GM12878 (cell line): ENCODE data around the gene ITPKB. TPM values are rescaled to one million over a fixed set of nuclear protein-coding genes. Genes with fewer than 3 reads are reported as not detected.

Experiments used
- ATAC-seq: fragments of 200-7000 bp; cut with Tn5 transposase; 3 replicates; pipeline ENCODE4 v1.9.1; 2020; ENCODE audit warnings: mild to moderate bottlenecking, moderate library complexity
- BruUV-seq: library from RNA; stranded (reverse); fragments of 400-500 nt; replicated peaks from 2 replicates; lab custom pipeline; 2021; lab: Mats Ljungman, UMichigan
- CTCF ChIA-PET: fragments of 300-600 bp; sonication (Branson Sonifier 250); formaldehyde crosslinking; extraction: SDS; loops from one replicate; lab custom pipeline; 2021; ENCODE audit warnings: inconsistent platforms; lab: Yijun Ruan, JAX
- POLR2A ChIA-PET: fragments of 350-600 bp; formaldehyde crosslinking; extraction: SDS; loops from one replicate; lab custom pipeline; 2021; ENCODE audit warnings: inconsistent platforms; lab: Charles Lee
- RAD21 ChIA-PET: fragments of 300-600 bp; sonication (Branson Sonifier 250); formaldehyde crosslinking; loops from one replicate; lab custom pipeline; 2023; ENCODE audit warnings: antibody characterized with exemption; ENCODE audit not compliant: unreplicated experiment; lab: Charles Lee
- SMC1A ChIA-PET: fragments of 300-600 bp; sonication (Branson Sonifier 250); formaldehyde crosslinking; loops from one replicate; lab custom pipeline; 2023; ENCODE audit not compliant: unreplicated experiment, uncharacterized antibody; lab: Charles Lee
- DNase-seq: peaks from one replicate; pipeline ENCODE4 v3.0.0-alpha.2; 2011; ENCODE audit warnings: low read depth, low spot score
- FAIRE-seq: peaks from 3 replicates; lab custom pipeline; 2011; peaks lifted over from hg19 to GRCh38; lab: Jason Lieb, UNC
- H2AFZ ChIP-seq: 2 replicates; pipeline ENCODE4 v1.6.0; 2011; ENCODE audit warnings: low read depth, low read length, control low read depth; ENCODE audit not compliant: control insufficient read depth
- H3K27ac ChIP-seq: 2 replicates; pipeline ENCODE4 v1.5.1; 2011; ENCODE audit warnings: control low read depth; ENCODE audit not compliant: control insufficient read depth, insufficient read depth
- H3K27me3 ChIP-seq, 2 experiments: replicated peaks in 1 of 2; 2 replicates each; pipeline versions ENCODE4 v1.6.0 to v1.6.1; 2011; ENCODE audit warnings: low read length in 1 of 2; ENCODE audit not compliant: control insufficient read depth in 2 of 2, insufficient read depth in 2 of 2
- H3K36me3 ChIP-seq, 2 experiments: 2 replicates each; pipeline ENCODE4 v1.5.1; 2011; ENCODE audit warnings: low read length in 1 of 2; ENCODE audit not compliant: control insufficient read depth in 2 of 2, insufficient read depth in 2 of 2
- H3K4me1 ChIP-seq: 2 replicates; pipeline ENCODE4 v1.6.1; 2011; ENCODE audit warnings: mild to moderate bottlenecking, low read length, moderate library complexity, mixed read lengths; ENCODE audit not compliant: control insufficient read depth, insufficient read depth
- H3K4me2 ChIP-seq: 2 replicates; pipeline ENCODE4 v1.6.0; 2011; ENCODE audit warnings: control low read depth; ENCODE audit not compliant: control insufficient read depth, insufficient read depth
- H3K4me3 ChIP-seq: fragments of 200-600 bp; sonication (generic); 2 replicates; pipeline ENCODE4 v1.5.1; 2016
- H3K79me2 ChIP-seq: 2 replicates; pipeline ENCODE4 v1.6.0; 2011; ENCODE audit warnings: low read length; ENCODE audit not compliant: control insufficient read depth, insufficient read depth
- H3K9ac ChIP-seq: 2 replicates; pipeline ENCODE4 v1.8.0; 2011; ENCODE audit warnings: low read length, control low read depth, mixed read lengths; ENCODE audit not compliant: control insufficient read depth, insufficient read depth
- H3K9me3 ChIP-seq: replicated peaks from 3 replicates; pipeline ENCODE4 v1.5.1; 2011; ENCODE audit warnings: mild to moderate bottlenecking, low read length; ENCODE audit not compliant: control insufficient read depth, insufficient read depth
- H4K20me1 ChIP-seq: 2 replicates; pipeline ENCODE4 v1.6.0; 2011; ENCODE audit not compliant: control insufficient read depth, insufficient read depth
- HDAC6 ChIP-seq: fragments of 200-600 bp; sonication (generic); IDR thresholded peaks from one replicate; pipeline ENCODE4 v1.8.0; 2017; ENCODE audit warnings: antibody characterized with exemption; ENCODE audit not compliant: unreplicated experiment
- NFYA ChIP-seq: IDR thresholded peaks from 2 replicates; pipeline ENCODE4 v1.6.1; 2011; ENCODE audit warnings: low read depth, mild to moderate bottlenecking, low read length, improper control_type of control experiment, borderline replicate concordance
- WGBS: methylation state at CpG from one replicate; pipeline ENCODE4 v1.1.6; 2016; ENCODE audit warnings: low lambda C conversion rate; ENCODE audit not compliant: insufficient replicate concordance, insufficient coverage; ENCODE audit errors: missing lambda C conversion rate; 5-methylcytosine and 5-hydroxymethylcytosine counted together
- in situ Hi-C: fragments of 300-500 bp; cut with MboI; formaldehyde crosslinking; loops from 9 replicates; pipeline ENCODE4 v1.14.3; 2018; ENCODE audit warnings: mixed read lengths
- intact Hi-C: fragments of 100-400 bp; cut with micrococcal nuclease; formaldehyde crosslinking; loops from one replicate; pipeline ENCODE4 v1.14.2; 2022; ENCODE audit not compliant: unreplicated experiment
- polyA plus RNA-seq, 11 experiments: library from polyadenylated mRNA; depleted of rRNA in 4 of 11; unstranded in 6 of 11; stranded (reverse) in 5 of 11; fragments of >200 nt; fragmentation: Nextera tagmentation in 4 of 11; fragmentation: Illumina TruSeq in 1 of 11; extraction: Ambion mirVana in 4 of 11; extraction: Trizol in 1 of 11; gene quantifications; 1 replicate in 1 of 11; 2 replicates in 10 of 11; pipeline versions ENCODE4 v1.2.1 to v1.2.3, GENCODE V29; 2011 to 2016; ENCODE audit warnings: inconsistent platforms in 2 of 11, missing spikeins in 2 of 11, low read depth in 1 of 11
- total RNA-seq, 4 experiments: library from RNA; depleted of rRNA in 3 of 4; stranded (reverse); fragments of >200 nt in 3 of 4; fragmentation: Illumina TruSeq in 1 of 4; extraction: Trizol in 1 of 4; gene quantifications; 2 replicates each; pipeline versions ENCODE4 v1.2.1 to v1.2.3, GENCODE V29; 2013 to 2021
- TF ChIP-seq, protein P1 (sequence below): IDR thresholded peaks from 2 replicates; pipeline ENCODE4 v1.6.1; 2012; ENCODE audit warnings: improper control_type of control experiment, low read depth, low read length; ENCODE audit not compliant: insufficient replicate concordance

The ITPKB gene
- total and polyA plus RNA-seq, 10 of the 15 experiments (the other 5 are each of a cell fraction or from before 2014, with no cell fraction given) = 1.3 to 38.7 (median 12.9) TPM

DNA sequence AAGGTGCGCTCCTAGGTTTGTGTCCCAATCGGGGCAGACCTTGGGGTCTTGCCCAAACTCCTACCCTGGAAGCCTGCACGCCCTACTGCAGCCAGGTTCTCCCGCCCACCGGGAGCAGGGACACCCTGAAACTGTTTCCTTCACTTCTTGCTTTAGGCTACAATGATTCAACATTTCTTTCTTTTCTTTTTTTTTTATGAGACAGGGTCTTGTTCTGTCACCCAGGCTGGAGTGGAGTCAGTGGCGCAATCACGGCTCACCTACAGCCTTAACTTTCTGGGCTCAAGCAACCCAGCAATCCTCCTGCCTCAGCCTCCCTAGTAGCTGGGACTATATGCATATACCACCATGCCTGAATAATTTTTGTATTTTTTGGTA is 75.8 kb downstream of the ITPKB start:
- ChIA-PET SMC1A (interaction anchor here (0.8 to 5.2 kb wide), 17 partner anchors 10 to 162 kb away, joined by 3 to 67 read pairs (median 7); partner anchors contain the start of gene ITPKB), RAD21 (interaction anchor here (1.0 to 4.2 kb wide), 19 partner anchors 10 to 255 kb away, joined by 3 to 30 read pairs (median 6); no protein-coding TSS in a partner anchor), CTCF (interaction anchor here (0.8 to 2.5 kb wide), 9 partner anchors 9 to 165 kb away, joined by 3 to 12 read pairs (median 7); partner anchors contain the start of gene ITPKB), POLR2A (interaction anchor here (0.7 to 3.7 kb wide), 10 partner anchors 9 to 255 kb away, joined by 3 to 14 read pairs (median 4); partner anchors contain the start of gene ITPKB)
- H2AFZ ChIP-seq = no peak overlapping the region
- H3K4me3 ChIP-seq = peak overlapping the region; percentile 5; the same call in 1 of the 2 replicates
- no peaks in the 10 kb centered on the region for H3K9me3 ChIP-seq
- H3K36me3 ChIP-seq = peaks cover 3 to 7% of the 10 kb centered on the region in 2 experiments; a peak in 1 of 4 replicates
- no peaks in the 10 kb centered on the region for H3K27me3 ChIP-seq
- 15% methylated on average over 7 of the region's 7 CpGs for WGBS
- H3K9ac ChIP-seq = no peak overlapping the region
- H3K4me2 ChIP-seq = peak overlapping the region; percentile 84
- no peak for ATAC-seq
- peaks cover 54% of the 10 kb centered on the region for H3K4me1 ChIP-seq
- TF ChIP-seq, protein P1, sequence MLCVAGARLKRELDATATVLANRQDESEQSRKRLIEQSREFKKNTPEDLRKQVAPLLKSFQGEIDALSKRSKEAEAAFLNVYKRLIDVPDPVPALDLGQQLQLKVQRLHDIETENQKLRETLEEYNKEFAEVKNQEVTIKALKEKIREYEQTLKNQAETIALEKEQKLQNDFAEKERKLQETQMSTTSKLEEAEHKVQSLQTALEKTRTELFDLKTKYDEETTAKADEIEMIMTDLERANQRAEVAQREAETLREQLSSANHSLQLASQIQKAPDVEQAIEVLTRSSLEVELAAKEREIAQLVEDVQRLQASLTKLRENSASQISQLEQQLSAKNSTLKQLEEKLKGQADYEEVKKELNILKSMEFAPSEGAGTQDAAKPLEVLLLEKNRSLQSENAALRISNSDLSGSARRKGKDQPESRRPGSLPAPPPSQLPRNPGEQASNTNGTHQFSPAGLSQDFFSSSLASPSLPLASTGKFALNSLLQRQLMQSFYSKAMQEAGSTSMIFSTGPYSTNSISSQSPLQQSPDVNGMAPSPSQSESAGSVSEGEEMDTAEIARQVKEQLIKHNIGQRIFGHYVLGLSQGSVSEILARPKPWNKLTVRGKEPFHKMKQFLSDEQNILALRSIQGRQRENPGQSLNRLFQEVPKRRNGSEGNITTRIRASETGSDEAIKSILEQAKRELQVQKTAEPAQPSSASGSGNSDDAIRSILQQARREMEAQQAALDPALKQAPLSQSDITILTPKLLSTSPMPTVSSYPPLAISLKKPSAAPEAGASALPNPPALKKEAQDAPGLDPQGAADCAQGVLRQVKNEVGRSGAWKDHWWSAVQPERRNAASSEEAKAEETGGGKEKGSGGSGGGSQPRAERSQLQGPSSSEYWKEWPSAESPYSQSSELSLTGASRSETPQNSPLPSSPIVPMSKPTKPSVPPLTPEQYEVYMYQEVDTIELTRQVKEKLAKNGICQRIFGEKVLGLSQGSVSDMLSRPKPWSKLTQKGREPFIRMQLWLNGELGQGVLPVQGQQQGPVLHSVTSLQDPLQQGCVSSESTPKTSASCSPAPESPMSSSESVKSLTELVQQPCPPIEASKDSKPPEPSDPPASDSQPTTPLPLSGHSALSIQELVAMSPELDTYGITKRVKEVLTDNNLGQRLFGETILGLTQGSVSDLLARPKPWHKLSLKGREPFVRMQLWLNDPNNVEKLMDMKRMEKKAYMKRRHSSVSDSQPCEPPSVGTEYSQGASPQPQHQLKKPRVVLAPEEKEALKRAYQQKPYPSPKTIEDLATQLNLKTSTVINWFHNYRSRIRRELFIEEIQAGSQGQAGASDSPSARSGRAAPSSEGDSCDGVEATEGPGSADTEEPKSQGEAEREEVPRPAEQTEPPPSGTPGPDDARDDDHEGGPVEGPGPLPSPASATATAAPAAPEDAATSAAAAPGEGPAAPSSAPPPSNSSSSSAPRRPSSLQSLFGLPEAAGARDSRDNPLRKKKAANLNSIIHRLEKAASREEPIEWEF = peak; percentile 2
- peak; percentile 31 for TF ChIP-seq HDAC6
- TF ChIP-seq NFYA = no peak
- FAIRE-seq = no peak
- H4K20me1 ChIP-seq = peaks cover 3% of the 10 kb centered on the region; the same call in 1 of the 2 replicates
- TSS peak; percentile 81 for BruUV-seq
- intact Hi-C loops (loop anchor here (1.0 to 2.0 kb wide), 2 partner anchors 12 to 73 kb away; no protein-coding TSS in a partner anchor), in situ Hi-C loops (no loop called here)
- H3K27ac ChIP-seq = peak overlapping the region; percentile 41
- H3K79me2 ChIP-seq = peaks cover 38% of the 10 kb centered on the region
- DNase-seq = no peak
